Activated naive CD8-positive, alpha-beta T cell (primary cell): ENCODE data around the gene MAD1L1.
A peak's percentile ranks its signal among the peaks of the same experiment; 100 is the strongest.

ENCODE experiments used
- H3K27ac Mint-ChIP-seq: one replicate; pipeline ENCODE4 v1.8.0; 2021; ENCODE audit warnings: mixed read lengths
- H3K27me3 Mint-ChIP-seq: one replicate; pipeline ENCODE4 v1.8.0; 2021; ENCODE audit warnings: mixed read lengths
- H3K36me3 Mint-ChIP-seq: one replicate; pipeline ENCODE4 v1.8.0; 2021; ENCODE audit warnings: mixed read lengths
- H3K4me1 Mint-ChIP-seq: one replicate; pipeline ENCODE4 v1.8.0; 2021; ENCODE audit warnings: low read depth, mixed read lengths
- H3K4me3 Mint-ChIP-seq: one replicate; pipeline ENCODE4 v1.8.0; 2021; ENCODE audit warnings: mild to moderate bottlenecking, mixed read lengths
- H3K9me3 Mint-ChIP-seq: one replicate; pipeline ENCODE4 v1.8.0; 2021; ENCODE audit warnings: low read depth, mixed read lengths

The MAD1L1 gene

DNA sequence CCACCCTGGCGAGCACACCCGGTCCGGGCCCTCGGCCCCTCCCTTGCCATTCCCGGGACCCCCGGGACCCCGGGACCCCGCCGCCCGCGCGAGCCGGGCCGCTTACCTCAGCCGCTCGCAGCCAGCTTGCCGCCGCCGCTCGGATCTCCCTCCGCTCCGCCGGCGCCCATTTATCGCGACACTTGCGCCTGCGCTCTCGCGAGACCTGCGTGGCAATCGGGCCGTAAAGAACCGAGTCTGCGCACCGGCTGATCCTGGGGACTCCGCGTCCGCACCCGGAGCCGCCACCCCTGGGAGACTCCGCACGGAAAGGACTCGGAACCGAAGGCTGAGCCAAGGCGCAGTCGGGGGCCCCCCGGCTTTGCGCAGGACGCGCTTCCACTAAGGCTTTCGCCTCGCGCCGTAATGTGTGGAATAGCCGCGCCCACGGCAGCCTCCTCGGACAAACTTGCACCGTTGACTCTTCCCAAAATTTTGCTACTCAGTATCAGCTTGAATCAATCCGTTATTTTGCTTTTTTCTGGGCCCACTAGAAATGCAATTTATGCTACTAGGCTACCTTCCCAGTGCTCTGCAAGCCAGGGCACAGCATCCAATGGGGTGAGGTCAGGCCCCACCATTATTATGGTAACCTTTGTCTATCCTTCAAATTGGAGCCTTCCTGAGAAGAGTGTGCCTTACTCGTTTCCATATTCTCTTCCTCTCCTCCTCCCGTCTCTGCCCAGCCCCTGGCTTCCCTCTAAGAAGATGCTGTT, at the start of gene MAD1L1:
Gene MAD1L1 (minus strand): TSS at position 180 of the 755 bp plus-strand sequence. CDS start 2,812 bp downstream, outside the sequence.
- Mint-ChIP-seq H3K36me3 (peaks cover 5% of the 10 kb centered on the region), H3K27me3 (no peaks in the 10 kb centered on the region), H3K4me3 (peak within 1 kb of the TSS; percentile 94), H3K27ac (peak within 1 kb of the TSS; percentile 64), H3K9me3 (no peaks in the 10 kb centered on the region), H3K4me1 (peaks cover 29% of the 10 kb centered on the region)

DNA sequence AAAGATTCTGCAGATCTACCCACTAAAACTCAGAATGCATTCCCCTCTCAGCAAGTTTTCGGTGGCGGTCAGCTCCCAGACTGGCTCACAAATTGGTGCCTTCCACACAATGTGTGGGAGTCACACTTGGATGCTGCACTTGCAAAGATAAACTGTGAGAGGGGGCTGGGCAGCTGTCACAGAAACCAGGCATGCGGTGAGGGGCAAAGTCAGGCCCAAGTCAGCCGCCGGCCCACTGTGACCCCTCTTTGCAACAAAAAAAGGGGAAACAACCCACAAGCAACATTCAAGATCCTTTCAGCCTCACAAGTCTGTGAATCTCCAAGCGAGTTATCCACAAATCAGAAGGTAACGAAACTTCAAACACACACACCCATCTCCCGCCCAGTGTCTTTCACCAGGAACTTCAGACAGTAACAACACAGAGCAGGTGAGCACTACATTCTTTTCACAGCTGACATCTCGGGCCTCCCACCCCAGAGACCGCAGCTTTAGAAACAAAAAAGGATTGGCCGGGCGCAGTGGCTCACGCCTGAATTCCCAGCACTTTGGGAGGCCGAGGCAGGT, 49.5 kb upstream of the MAD1L1 start:
- H3K9me3 Mint-ChIP-seq = no peaks in the 10 kb centered on the region
- H3K27me3 Mint-ChIP-seq = no peaks in the 10 kb centered on the region
- H3K27ac Mint-ChIP-seq = no peak overlapping the region
- no peak overlapping the region for H3K4me3 Mint-ChIP-seq
- no peaks in the 10 kb centered on the region for H3K36me3 Mint-ChIP-seq
- H3K4me1 Mint-ChIP-seq = peaks cover 4% of the 10 kb centered on the region

DNA sequence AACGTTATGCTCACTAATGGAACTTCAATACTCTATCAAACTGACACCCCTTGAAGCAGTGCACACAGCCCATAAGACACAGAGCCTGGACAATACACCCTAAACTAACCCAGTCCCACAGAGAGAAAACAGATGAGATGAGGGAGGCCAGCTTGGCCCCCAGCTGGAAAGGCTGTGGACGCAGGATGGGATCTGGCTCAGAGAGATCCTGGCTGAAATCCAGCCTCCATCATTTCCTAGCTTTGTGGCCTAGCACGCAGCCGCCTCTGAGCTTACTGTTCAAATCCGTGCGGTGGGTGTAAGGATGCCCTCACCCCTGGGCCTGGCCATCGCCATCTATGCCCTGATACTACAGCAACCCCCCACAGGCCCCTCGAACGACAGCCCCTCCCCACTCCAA, 48.8 kb upstream of the MAD1L1 start:
- Mint-ChIP-seq H3K36me3 (no peaks in the 10 kb centered on the region), H3K4me3 (no peak overlapping the region), H3K27ac (no peak overlapping the region), H3K9me3 (no peaks in the 10 kb centered on the region), H3K27me3 (no peaks in the 10 kb centered on the region), H3K4me1 (peaks cover 4% of the 10 kb centered on the region)

DNA sequence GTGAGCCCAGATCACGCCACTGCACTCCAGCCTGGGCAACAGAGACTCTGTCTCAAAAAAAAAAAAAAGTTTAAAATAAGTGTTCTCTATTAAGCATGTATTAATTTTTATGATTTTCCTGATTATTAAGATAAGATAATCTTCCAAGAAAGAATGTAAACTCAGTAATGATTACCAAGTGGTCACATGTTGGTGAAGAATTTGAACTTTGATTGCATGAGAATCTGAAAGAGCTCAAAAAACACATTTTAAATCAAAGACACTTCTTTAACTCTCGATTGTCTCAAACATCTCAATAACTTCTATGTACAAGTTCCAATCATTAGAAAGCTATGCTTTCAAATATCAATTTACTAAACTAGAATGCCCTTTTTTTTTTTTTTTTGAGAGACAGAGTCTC, 47.7 kb upstream of the MAD1L1 start:
- Mint-ChIP-seq H3K9me3 (no peaks in the 10 kb centered on the region), H3K4me1 (peaks cover 4% of the 10 kb centered on the region), H3K27me3 (no peaks in the 10 kb centered on the region), H3K4me3 (no peak overlapping the region), H3K36me3 (no peaks in the 10 kb centered on the region), H3K27ac (no peak overlapping the region)

DNA sequence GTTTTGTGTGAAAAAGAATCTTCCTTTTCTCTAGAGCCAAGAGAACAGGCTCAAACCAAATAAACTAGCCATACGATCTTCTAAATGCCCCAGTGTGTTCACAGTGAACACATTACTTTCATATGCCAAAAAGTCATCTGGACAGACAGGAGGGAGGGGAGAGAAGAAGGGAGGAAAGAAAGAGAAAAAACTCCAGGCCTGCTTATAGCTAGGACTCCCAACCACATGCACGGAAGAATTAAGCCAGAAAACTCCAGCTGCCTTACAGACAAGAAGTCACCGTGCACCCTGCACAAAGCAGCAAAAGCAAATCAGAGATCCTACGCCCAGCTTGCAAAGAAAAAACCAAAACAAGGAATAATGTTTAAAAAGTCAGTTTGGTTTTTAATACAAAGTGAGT, 47.2 kb upstream of the MAD1L1 start:
- no peaks in the 10 kb centered on the region for H3K9me3 Mint-ChIP-seq
- no peaks in the 10 kb centered on the region for H3K36me3 Mint-ChIP-seq
- no peak overlapping the region for H3K4me3 Mint-ChIP-seq
- H3K27ac Mint-ChIP-seq = no peak overlapping the region
- no peaks in the 10 kb centered on the region for H3K27me3 Mint-ChIP-seq
- H3K4me1 Mint-ChIP-seq = peaks cover 4% of the 10 kb centered on the region

DNA sequence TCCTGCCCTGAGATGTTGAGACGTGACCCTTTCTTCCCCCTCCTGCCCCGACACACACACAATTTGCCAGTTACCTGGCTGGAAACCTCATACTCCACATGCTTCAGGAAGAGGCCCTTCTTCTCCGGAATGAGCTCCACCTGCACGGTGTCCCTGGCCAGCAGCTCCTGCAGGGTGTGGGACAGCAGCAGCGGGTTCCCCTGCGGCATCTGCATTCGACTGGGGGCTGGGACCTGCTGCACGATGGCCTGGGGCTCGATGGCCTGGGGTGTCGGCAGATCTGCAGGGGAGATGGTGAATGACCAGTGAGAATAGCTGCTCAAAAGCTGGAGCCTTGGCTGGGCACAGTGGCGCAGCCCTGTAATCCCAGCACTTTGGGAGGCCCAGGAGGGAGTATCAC, 45.3 kb upstream of the MAD1L1 start:
- H3K4me3 Mint-ChIP-seq = no peak overlapping the region
- H3K9me3 Mint-ChIP-seq = no peaks in the 10 kb centered on the region
- H3K4me1 Mint-ChIP-seq = peaks cover 4% of the 10 kb centered on the region
- no peaks in the 10 kb centered on the region for H3K27me3 Mint-ChIP-seq
- H3K36me3 Mint-ChIP-seq = no peaks in the 10 kb centered on the region
- H3K27ac Mint-ChIP-seq = no peak overlapping the region

DNA sequence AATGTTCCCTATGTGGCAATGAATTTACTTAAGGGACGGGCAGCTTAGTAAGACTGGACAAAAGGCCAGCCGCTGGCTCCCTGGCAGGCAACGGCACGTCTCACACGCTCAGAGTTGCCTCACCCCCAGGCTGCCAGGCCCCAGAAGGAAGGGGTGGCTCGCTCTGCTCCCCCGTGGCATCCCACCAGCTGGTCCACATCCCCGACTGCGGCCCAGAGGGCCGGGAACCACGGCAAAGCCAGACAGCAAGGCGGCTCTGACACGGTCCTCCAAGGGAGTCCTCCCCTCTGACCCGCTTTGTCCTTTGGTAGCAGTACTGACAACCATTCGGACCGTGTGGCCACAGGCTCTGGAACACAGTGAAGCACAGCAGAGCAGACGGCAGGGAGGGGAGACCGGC, 43.4 kb upstream of the MAD1L1 start:
- H3K36me3 Mint-ChIP-seq = peaks cover 2% of the 10 kb centered on the region
- no peak overlapping the region for H3K4me3 Mint-ChIP-seq
- peaks cover 4% of the 10 kb centered on the region for H3K4me1 Mint-ChIP-seq
- no peaks in the 10 kb centered on the region for H3K9me3 Mint-ChIP-seq
- H3K27ac Mint-ChIP-seq = no peak overlapping the region
- no peaks in the 10 kb centered on the region for H3K27me3 Mint-ChIP-seq

DNA sequence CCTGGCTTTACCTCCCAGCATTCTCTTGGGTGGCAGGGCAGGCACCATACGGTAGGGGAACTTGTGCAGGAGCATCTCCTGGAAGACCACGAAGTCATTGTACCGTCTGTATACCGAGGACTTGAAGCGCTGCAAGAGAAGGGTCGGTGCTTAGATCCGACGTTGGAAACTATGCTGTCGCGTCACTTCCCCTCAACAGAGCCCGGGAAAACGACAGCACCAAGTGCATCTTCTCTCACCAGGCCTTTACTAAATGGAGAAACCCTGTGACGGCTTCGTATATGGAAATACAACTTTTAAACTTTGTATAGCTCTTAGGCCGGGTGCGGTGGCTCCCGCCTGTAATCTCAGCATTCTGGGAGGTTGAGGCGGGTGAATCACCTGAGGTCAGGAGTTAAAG, 42.4 kb upstream of the MAD1L1 start:
- peaks cover 4% of the 10 kb centered on the region for H3K4me1 Mint-ChIP-seq
- H3K36me3 Mint-ChIP-seq = peaks cover 2% of the 10 kb centered on the region
- no peaks in the 10 kb centered on the region for H3K9me3 Mint-ChIP-seq
- no peak overlapping the region for H3K27ac Mint-ChIP-seq
- H3K27me3 Mint-ChIP-seq = no peaks in the 10 kb centered on the region
- no peak overlapping the region for H3K4me3 Mint-ChIP-seq

DNA sequence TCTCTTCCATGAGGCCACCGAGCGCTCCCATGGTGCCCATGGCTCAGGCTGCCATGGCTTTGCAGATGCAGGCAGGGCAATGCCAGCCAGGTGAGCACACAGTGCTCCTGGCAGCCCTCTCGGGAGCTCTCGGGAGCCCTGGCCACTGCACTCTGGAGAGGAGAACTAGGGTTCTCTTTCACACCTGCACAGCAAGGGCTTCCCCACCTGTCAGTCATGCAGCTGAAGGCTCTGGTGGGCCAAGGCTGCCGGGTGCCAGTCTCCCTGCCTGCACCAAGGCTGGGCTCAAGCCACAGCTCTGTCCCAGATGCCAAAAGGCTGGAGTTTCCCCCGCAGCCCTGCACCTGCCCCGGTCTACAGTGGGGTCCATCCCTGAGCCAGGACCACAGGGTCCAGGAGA, 41.9 kb upstream of the MAD1L1 start:
- Mint-ChIP-seq H3K4me1 (peaks cover under 1% of the 10 kb centered on the region), H3K9me3 (no peaks in the 10 kb centered on the region), H3K27ac (no peak overlapping the region), H3K27me3 (no peaks in the 10 kb centered on the region), H3K36me3 (peaks cover 2% of the 10 kb centered on the region), H3K4me3 (no peak overlapping the region)

DNA sequence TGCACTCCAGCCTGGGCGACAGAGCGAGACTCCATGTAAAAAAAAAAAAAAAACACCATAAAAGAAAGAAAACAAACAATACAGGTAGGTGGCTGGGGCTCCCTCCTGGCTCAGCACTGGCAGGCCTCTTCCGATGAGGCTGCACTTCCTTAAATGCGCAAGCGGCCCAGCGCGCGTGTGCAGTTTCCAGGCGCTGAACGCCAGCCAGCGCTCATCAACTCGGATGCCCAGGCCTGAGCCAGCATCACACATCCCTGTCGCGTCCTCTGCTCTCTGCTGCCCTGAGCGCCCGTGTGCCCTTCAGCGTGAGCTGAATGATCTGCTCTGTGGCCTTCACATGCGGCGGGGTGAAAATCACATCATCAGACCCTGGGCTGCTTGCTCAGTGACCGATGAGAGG, 41.1 kb upstream of the MAD1L1 start:
- no peak overlapping the region for H3K27ac Mint-ChIP-seq
- H3K36me3 Mint-ChIP-seq = peaks cover 4% of the 10 kb centered on the region
- H3K9me3 Mint-ChIP-seq = no peaks in the 10 kb centered on the region
- H3K27me3 Mint-ChIP-seq = no peaks in the 10 kb centered on the region
- no peak overlapping the region for H3K4me3 Mint-ChIP-seq
- no peaks in the 10 kb centered on the region for H3K4me1 Mint-ChIP-seq

DNA sequence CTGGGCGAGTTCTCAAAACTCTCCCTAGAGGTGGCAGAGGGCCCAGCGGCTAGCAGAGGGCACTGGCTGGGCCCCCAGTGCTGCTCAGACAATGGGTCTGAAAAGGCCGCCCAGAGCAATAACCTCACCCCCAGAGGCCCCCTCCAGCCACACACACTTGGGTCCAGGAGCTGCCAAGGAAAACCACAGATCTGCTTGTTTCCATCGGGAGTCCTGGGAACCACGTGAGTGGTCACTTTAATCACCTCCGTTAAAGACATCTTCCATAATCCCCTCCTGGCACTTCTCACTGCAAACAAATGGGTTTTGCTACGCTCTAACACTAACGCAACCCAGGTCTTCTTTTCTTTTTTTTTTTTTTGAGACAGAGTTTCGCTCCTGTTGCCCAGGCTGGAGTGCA, 39.3 kb upstream of the MAD1L1 start:
- no peak overlapping the region for H3K4me3 Mint-ChIP-seq
- no peaks in the 10 kb centered on the region for H3K27me3 Mint-ChIP-seq
- no peaks in the 10 kb centered on the region for H3K9me3 Mint-ChIP-seq
- H3K27ac Mint-ChIP-seq = no peak overlapping the region
- H3K36me3 Mint-ChIP-seq = peaks cover 4% of the 10 kb centered on the region
- no peaks in the 10 kb centered on the region for H3K4me1 Mint-ChIP-seq

DNA sequence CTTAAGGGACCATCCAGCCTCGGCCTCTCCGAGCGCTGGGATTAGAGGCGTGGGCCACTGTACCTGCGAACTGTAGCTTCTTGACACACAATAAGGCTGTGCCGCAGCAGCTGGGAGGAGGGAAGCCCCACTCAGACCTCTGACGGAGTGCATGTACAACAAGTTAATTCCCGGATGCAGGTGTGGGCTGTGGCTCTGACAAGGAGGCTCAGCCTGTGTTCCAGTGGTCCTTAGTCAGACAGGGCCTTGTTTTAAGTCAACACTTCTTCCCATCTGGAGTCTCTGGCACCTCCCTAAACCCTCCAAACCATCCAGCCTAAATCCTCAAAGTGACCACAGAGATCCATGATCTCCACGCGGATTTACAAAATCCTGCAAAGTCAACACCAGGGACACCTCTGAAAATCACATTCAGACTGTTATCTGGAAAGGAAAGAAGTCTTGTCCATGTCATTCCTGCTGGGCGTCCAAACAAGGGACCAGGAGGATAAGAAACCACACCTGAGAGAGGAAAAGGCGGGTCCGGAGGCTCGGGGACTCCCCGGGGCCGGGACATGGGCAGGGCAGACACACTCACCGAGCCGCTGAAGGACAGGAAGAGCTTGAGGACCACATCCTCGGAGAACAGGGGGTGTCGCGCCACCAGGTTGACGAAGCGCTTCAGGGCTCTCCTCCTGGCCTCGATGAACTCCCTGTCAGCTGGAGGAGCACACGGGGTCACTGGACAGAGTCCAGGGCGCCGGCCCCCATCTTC, 38.7 kb upstream of the MAD1L1 start:
- Mint-ChIP-seq H3K36me3 (peaks cover 4% of the 10 kb centered on the region), H3K4me3 (no peak overlapping the region), H3K4me1 (no peaks in the 10 kb centered on the region), H3K27ac (no peak overlapping the region), H3K27me3 (no peaks in the 10 kb centered on the region), H3K9me3 (no peaks in the 10 kb centered on the region)

DNA sequence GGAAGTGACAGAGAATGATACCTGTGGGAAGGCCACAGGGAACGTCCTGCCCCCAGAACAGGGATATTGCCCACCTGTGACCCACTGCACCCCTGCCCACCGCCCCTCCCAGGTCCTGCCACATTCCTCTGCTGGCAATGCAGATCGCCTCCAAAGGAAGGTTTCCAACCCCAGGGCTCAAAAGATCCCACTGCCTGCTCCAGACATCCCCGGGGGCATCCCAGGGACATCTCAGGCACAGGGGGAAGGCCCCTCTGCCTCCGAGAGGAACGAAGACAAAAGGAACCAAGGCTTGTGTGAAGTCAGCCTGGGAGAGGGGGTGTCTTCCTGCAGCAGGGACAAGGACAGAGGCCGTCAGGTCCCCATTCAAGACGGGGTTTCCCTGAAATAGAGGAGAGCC, 37.8 kb upstream of the MAD1L1 start:
- no peak overlapping the region for H3K4me3 Mint-ChIP-seq
- H3K27ac Mint-ChIP-seq = no peak overlapping the region
- no peaks in the 10 kb centered on the region for H3K27me3 Mint-ChIP-seq
- H3K9me3 Mint-ChIP-seq = no peaks in the 10 kb centered on the region
- H3K4me1 Mint-ChIP-seq = no peaks in the 10 kb centered on the region
- H3K36me3 Mint-ChIP-seq = peaks cover 4% of the 10 kb centered on the region

DNA sequence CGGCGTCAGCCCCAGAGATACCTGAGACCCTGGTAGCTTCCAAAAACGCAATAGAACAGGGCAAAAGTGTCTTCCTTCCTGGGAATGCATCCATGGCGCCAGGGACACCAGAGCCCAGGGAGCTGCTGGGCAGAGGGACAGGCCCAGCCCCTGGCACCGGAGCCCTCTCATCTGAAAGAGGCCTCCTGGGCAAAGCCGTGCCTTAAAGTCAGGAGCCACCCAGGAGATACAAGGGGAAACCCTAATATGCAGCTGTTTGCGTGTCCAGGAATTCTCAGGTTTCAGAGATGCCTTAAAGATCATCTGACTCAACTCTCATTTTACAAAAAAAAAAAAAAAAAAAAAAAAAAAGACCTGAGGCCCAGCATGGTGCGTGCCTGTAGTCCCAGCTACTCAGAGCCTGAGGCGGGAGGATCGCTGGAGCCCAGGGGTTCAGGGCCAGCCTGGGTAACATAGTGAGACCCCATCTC, 37.3 kb upstream of the MAD1L1 start:
- H3K9me3 Mint-ChIP-seq = no peaks in the 10 kb centered on the region
- no peaks in the 10 kb centered on the region for H3K4me1 Mint-ChIP-seq
- H3K27ac Mint-ChIP-seq = no peak overlapping the region
- peaks cover 4% of the 10 kb centered on the region for H3K36me3 Mint-ChIP-seq
- no peak overlapping the region for H3K4me3 Mint-ChIP-seq
- H3K27me3 Mint-ChIP-seq = no peaks in the 10 kb centered on the region
